SK-N-MC (cell line): ENCODE measurements around the gene LONP2.

ENCODE experiments used
- DNase-seq: peaks from one replicate; pipeline ENCODE4 v3.0.0-alpha.2; 2011; ENCODE audit warnings: low read depth, low spot score
- H3K27ac ChIP-seq: fragments of 200-600 bp; sonication (generic); 2 replicates; pipeline ENCODE4 v1.5.1; 2016; ENCODE audit warnings: mixed run types
- H3K36me3 ChIP-seq: fragments of 200-600 bp; sonication (generic); 2 replicates; pipeline ENCODE4 v1.6.1; 2017; ENCODE audit warnings: antibody characterized with exemption, low read length, mixed read lengths; ENCODE audit not compliant: insufficient read depth
- H3K4me3 ChIP-seq: fragments of 200-600 bp; sonication (generic); 2 replicates; pipeline ENCODE4 v1.5.1; 2016
- H3K9ac ChIP-seq: fragments of 200-600 bp; sonication (generic); 2 replicates; pipeline ENCODE4 v1.8.0; 2017; ENCODE audit warnings: mixed run types, mixed read lengths; ENCODE audit not compliant: insufficient read length
- H3K9me3 ChIP-seq: fragments of 200-600 bp; sonication (generic); 2 replicates; pipeline ENCODE4 v1.6.1; 2017; ENCODE audit warnings: low read depth, mild to moderate bottlenecking, antibody characterized with exemption, low read length, moderate library complexity, mixed read lengths
- EZH2 ChIP-seq: fragments of 200-600 bp; sonication (generic); IDR thresholded peaks from one replicate; pipeline ENCODE4 v1.6.1; 2017; ENCODE audit warnings: antibody characterized with exemption
- FOXP2 ChIP-seq: optimal IDR thresholded peaks from 2 replicates; pipeline ENCODE3; 2011; ENCODE audit warnings: mild to moderate bottlenecking, moderate library complexity; ENCODE audit not compliant: insufficient read depth; ENCODE audit errors: extremely low read length, control extremely low read depth
- POLR2AphosphoS5 ChIP-seq: IDR thresholded peaks from 2 replicates; pipeline ENCODE4 v1.6.1; 2012; ENCODE audit warnings: mild to moderate bottlenecking, low read depth, low read length, borderline replicate concordance

Gene LONP2

GRCh38 chr16:48359983-48360382, 115.9 kb downstream of the LONP2 start:
- no peak overlapping the region for H3K27ac ChIP-seq
- TF ChIP-seq FOXP2 (no peak), POLR2AphosphoS5 (no peak), EZH2 (no peak)

GRCh38 chr16:48361012-48361411, 116.9 kb downstream of the LONP2 start:
- no peak overlapping the region for H3K4me3 ChIP-seq
- H3K9ac ChIP-seq: no peak overlapping the region
- no peak overlapping the region for H3K27ac ChIP-seq
- TF ChIP-seq POLR2AphosphoS5 (no peak), FOXP2 (no peak), EZH2 (no peak)
- DNase-seq: no peak
- no peaks in the 10 kb centered on the region for H3K9me3 ChIP-seq
- peaks cover 8% of the 10 kb centered on the region; the same call in 1 of the 2 replicates for H3K36me3 ChIP-seq

More at GRCh38 chr16:48359983-48360382, 115.9 kb downstream of the LONP2 start:
- no peak overlapping the region for H3K4me3 ChIP-seq
- no peak for DNase-seq
- peaks cover 10% of the 10 kb centered on the region; the same call in 1 of the 2 replicates for H3K36me3 ChIP-seq
- H3K9ac ChIP-seq: no peak overlapping the region
- H3K9me3 ChIP-seq: no peaks in the 10 kb centered on the region

GRCh38 chr16:48361540-48362144, 117.5 kb downstream of the LONP2 start:
- no peak for DNase-seq
- Histone ChIP-seq H3K36me3 (peaks cover 7% of the 10 kb centered on the region; the same call in 1 of the 2 replicates), H3K27ac (no peak overlapping the region), H3K4me3 (no peak overlapping the region), H3K9ac (no peak overlapping the region), H3K9me3 (no peaks in the 10 kb centered on the region)
- TF ChIP-seq EZH2 (no peak), FOXP2 (no peak), POLR2AphosphoS5 (no peak)

- Histone ChIP-seq H3K9me3 (no peaks in the 10 kb centered on the region), H3K4me3 (peak overlapping the region; percentile 83), H3K36me3 (peaks cover 7% of the 10 kb centered on the region; the same call in 1 of the 2 replicates), H3K9ac (no peak overlapping the region), H3K27ac (no peak overlapping the region; the same call in 1 of the 2 replicates)
- DNase-seq: no peak
- TF ChIP-seq POLR2AphosphoS5: no peak
- TF ChIP-seq FOXP2: no peak
- no peak for TF ChIP-seq EZH2
Measured at GRCh38 chr16:48365025-48365600, 121.0 kb downstream of the LONP2 start.

- peak overlapping the region; percentile 83 for H3K4me3 ChIP-seq
- H3K9me3 ChIP-seq: no peaks in the 10 kb centered on the region
- TF ChIP-seq POLR2AphosphoS5 (peak; percentile 57; the same call in 1 of the 2 replicates), EZH2 (no peak), FOXP2 (no peak)
- peak overlapping the region; percentile 97 for H3K27ac ChIP-seq
- peaks cover 7% of the 10 kb centered on the region; the same call in 1 of the 2 replicates for H3K36me3 ChIP-seq
- H3K9ac ChIP-seq: peak overlapping the region; percentile 89
- no peak for DNase-seq
Measured at GRCh38 chr16:48365601-48366164, 121.6 kb downstream of the LONP2 start.

GRCh38 chr16:48366165-48367093, 122.3 kb downstream of the LONP2 start:
- peak overlapping the region; percentile 83 for H3K4me3 ChIP-seq
- peak overlapping the region; percentile 97 for H3K27ac ChIP-seq
- H3K9me3 ChIP-seq: no peaks in the 10 kb centered on the region
- peak overlapping the region; percentile 89 for H3K9ac ChIP-seq
- TF ChIP-seq POLR2AphosphoS5: no peak
- TF ChIP-seq FOXP2: no peak
- no peak for TF ChIP-seq EZH2
- H3K36me3 ChIP-seq: peaks cover 7% of the 10 kb centered on the region; the same call in 1 of the 2 replicates
- peak; percentile 42 for DNase-seq

GRCh38 chr16:48367441-48368049, 123.4 kb downstream of the LONP2 start:
- no peak for TF ChIP-seq POLR2AphosphoS5
- TF ChIP-seq FOXP2: no peak
- no peak for TF ChIP-seq EZH2
- peak overlapping the region; percentile 83; the same call in 1 of the 2 replicates for H3K4me3 ChIP-seq
- H3K9ac ChIP-seq: no peak overlapping the region
- no peaks in the 10 kb centered on the region for H3K36me3 ChIP-seq
- H3K9me3 ChIP-seq: no peaks in the 10 kb centered on the region
- DNase-seq: no peak
- H3K27ac ChIP-seq: peak overlapping the region; percentile 97
